NCI-H82 treated with DMSO at 0.1 percent for 48 hours (cell line): ENCODE results near the gene NHLRC4.

ENCODE experiments used
- DNase-seq: peaks from one replicate; lab custom pipeline; 2025; ENCODE audit not compliant: unreplicated experiment; lab: John Stamatoyannopoulos, UW

NHLRC4 gene

GRCh38 chr16:566475-567372 lies at the start of gene NHLRC4:
Gene NHLRC4 (plus strand): TSS chr16:567005. CDS start chr16:568048, 1,043 bp downstream.
- DNase-seq = peak; percentile 20

GRCh38 chr16:518858-519257 lies 47.9 kb upstream of the NHLRC4 start:
- no peak for DNase-seq

- no peak for DNase-seq
Observed at GRCh38 chr16:519425-519824, 47.4 kb upstream of the NHLRC4 start.

GRCh38 chr16:519841-520687 lies 46.7 kb upstream of the NHLRC4 start:
- no peak for DNase-seq

GRCh38 chr16:520847-521246 lies 46.0 kb upstream of the NHLRC4 start:
- no peak for DNase-seq

- DNase-seq = no peak
Observed at GRCh38 chr16:521381-522210, 45.2 kb upstream of the NHLRC4 start.

GRCh38 chr16:522320-523096 lies 44.3 kb upstream of the NHLRC4 start:
- DNase-seq = no peak

- no peak for DNase-seq
Observed at GRCh38 chr16:523097-523741, 43.6 kb upstream of the NHLRC4 start.

GRCh38 chr16:524274-525040 lies 42.3 kb upstream of the NHLRC4 start:
- DNase-seq = no peak

GRCh38 chr16:525123-525519 lies 41.7 kb upstream of the NHLRC4 start:
- DNase-seq = no peak

- DNase-seq = no peak
Observed at GRCh38 chr16:525520-526180, 41.2 kb upstream of the NHLRC4 start.

- no peak for DNase-seq
Observed at GRCh38 chr16:526181-527014, 40.4 kb upstream of the NHLRC4 start.

- DNase-seq = peak; percentile 47
Observed at GRCh38 chr16:527015-527903, 39.5 kb upstream of the NHLRC4 start, which contains the start of gene CAPN15. Gene CAPN15 (plus strand): TSS chr16:527712. CDS start chr16:546839, 19,127 bp downstream.

- no peak for DNase-seq
Observed at GRCh38 chr16:528111-529011, 38.4 kb upstream of the NHLRC4 start.

- no peak for DNase-seq
Observed at GRCh38 chr16:529012-529575, 37.7 kb upstream of the NHLRC4 start.
